Measurements from ENCODE around the gene KCNH6.

DNA sequence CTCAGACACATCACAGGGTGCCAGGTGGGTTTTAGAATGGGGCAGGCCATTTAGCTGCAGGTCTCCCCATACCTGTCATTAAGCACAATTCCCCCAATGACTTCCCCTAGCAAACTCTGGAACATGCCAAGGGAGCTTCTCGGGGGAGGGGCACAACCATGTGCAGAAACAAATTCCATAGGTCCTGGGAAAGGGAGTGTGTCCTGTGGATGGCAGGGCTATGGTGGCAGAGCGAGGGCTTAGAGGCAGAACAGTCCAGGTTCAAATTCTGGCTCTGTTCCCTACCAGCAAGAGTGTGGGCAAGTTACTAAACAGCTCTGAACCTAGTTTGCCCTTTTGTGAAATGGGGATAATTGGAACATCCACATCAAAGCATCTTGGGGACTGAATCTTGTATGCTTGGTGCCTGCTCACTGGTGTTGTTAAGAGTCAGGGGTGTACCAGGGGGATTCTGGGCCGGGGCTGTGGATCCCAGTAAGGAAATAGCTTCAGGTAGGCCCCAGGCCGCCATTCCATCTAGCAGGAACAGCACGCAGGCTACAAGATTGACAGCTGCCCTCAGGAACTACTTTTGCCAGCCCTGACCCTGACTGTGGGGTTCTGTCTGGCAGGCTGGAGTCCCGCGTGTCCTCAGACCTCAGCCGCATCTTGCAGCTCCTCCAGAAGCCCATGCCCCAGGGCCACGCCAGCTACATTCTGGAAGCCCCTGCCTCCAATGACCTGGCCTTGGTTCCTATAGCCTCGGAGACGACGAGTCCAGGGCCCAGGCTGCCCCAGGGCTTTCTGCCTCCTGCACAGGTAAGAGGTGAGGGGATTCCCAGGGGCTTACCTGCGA lies 21.5 kb downstream of the KCNH6 start:
- TF ChIP-seq POLR2A (IDR thresholded peaks at IDR 0.05; ENCODE audit: low read depth): no peak
- TF ChIP-seq, protein P1, sequence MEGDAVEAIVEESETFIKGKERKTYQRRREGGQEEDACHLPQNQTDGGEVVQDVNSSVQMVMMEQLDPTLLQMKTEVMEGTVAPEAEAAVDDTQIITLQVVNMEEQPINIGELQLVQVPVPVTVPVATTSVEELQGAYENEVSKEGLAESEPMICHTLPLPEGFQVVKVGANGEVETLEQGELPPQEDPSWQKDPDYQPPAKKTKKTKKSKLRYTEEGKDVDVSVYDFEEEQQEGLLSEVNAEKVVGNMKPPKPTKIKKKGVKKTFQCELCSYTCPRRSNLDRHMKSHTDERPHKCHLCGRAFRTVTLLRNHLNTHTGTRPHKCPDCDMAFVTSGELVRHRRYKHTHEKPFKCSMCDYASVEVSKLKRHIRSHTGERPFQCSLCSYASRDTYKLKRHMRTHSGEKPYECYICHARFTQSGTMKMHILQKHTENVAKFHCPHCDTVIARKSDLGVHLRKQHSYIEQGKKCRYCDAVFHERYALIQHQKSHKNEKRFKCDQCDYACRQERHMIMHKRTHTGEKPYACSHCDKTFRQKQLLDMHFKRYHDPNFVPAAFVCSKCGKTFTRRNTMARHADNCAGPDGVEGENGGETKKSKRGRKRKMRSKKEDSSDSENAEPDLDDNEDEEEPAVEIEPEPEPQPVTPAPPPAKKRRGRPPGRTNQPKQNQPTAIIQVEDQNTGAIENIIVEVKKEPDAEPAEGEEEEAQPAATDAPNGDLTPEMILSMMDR (IDR thresholded peaks at IDR 0.05): no peak

Measured in esophagus muscularis mucosa (tissue), 3 donors.